Measurements from ENCODE around the gene HINT3. TPM values are rescaled to one million over a fixed set of nuclear protein-coding genes. Genes with fewer than 3 reads are reported as not detected.
"Not testable (repeated sequence)": the region's sequence is repeated elsewhere in the genome, so short reads cannot be mapped to it uniquely, and the experiment has no call there.

Gene HINT3
- total and polyA plus RNA-seq, 5 donors: 13.0 to 31.0 (median 27.9) TPM

DNA sequence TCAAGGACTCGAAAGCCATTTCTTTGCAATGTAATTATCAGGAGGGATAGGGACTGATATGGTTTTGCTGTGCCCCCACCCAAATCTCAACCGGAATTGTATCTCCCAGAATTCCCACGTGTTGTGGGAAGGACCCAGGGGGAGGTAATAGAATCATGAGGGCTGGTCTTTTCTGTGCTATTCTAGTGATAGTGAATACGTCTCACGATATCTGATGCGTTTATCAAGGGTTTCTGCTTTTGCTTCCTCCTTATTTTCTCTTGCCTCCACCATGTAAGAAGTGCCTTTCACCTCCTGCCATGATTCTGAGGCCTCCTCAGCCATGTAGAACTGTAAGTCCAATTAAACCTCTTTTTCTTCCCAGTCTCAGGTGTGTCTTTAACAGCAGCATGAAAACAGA is 5.9 kb upstream of the HINT3 start:
- 76% methylated on average over 6 of the region's 6 CpGs for WGBS
- H3K4me3 ChIP-seq (ENCODE audit: low read length): not testable (repeated sequence)

DNA sequence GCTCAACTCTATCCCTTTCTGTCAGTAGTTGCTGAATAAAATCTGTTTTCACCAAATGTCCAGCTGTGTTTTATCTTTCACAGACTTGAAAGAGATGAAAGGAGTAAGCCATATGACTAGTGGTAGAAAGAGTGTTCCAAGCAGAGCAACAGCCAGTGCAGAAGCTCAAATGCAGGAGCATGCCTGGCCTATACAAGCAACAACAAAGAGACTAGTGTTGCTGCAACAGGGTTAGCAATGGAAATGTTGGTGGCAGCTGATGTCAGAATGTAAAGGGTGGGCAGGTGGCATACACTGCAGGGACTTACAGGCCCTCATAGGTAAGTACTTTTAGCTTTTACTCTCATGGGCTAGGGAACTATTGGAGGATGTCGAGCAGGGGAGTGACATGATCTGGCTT is 5.2 kb upstream of the HINT3 start:
- Histone ChIP-seq H3K4me1 (ENCODE audit: control insufficient read depth, insufficient read depth, low read length) (no peaks in the 10 kb centered on the region), H3K9me3 (ENCODE audit: control insufficient read depth, low read length) (no peaks in the 10 kb centered on the region), H3K27ac (ENCODE audit: low read length) (no peak overlapping the region), H3K27me3 (ENCODE audit: control insufficient read depth, insufficient read depth) (no peaks in the 10 kb centered on the region), H3K4me3 (ENCODE audit: low read length) (no peak overlapping the region)
- WGBS: 66% methylated on average over 1 of the region's 1 CpG
- no peak for ATAC-seq
- DNase-seq: no peak
- intact Hi-C loops (cut with DNase I): loop anchor here in 3 of 4 donors (10.0 kb wide), 3 partner anchors 47 to 147 kb away; no protein-coding TSS in a partner anchor

More for the DNA sequence above, 5.9 kb upstream of the HINT3 start:
- not testable (repeated sequence) for H3K4me1 ChIP-seq (ENCODE audit: control insufficient read depth, insufficient read depth, low read length); H3K27ac ChIP-seq (ENCODE audit: low read length); H3K27me3 ChIP-seq (ENCODE audit: control insufficient read depth, insufficient read depth); ATAC-seq; H3K9me3 ChIP-seq (ENCODE audit: control insufficient read depth, low read length); DNase-seq
- intact Hi-C loops (cut with DNase I): loop anchor here in 3 of 4 donors (10.0 kb wide), 3 partner anchors 46 to 146 kb away; no protein-coding TSS in a partner anchor

DNA sequence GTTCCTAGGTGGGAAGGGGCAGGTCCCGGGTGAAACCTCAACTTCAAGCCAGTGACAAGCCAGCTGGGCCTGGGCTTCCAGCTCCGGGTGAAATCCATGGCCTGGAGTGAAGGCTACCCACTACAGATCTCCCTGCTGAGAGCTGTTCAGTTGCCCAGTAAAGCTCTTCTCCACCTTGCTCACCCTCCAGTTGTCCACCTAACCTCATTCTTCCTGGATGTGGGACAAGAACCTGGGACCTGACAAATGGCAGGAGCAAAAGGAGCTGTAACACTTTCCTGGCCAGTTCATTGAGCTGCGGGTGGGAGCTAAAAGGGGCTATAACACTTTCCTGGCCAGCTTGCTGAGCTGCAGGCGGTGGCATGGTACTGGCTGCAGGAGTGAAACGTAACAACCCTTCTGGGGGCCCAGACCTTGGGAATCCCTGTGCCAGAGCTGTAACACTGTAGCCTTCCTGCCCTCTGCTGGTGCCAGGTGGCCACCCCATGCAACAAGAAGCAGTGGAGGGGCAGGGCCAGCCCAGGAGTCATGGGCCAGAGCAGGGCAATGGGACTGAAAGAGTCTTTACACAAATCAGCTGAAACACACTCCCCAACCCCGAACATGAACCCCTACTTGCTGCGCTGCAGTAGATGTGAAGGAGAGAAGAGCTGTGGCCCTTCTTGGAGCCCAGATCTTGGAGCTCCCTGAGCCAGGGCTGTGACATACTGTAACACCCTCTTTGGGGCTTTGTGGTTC is 3.6 kb upstream of the HINT3 start:
- no peak for ATAC-seq
- H3K4me3 ChIP-seq (ENCODE audit: low read length): no peak overlapping the region
- peak in 1 of 3 donors; percentile 46 for DNase-seq
- 83% methylated on average over 7 of the region's 7 CpGs for WGBS
- no peak overlapping the region for H3K27ac ChIP-seq (ENCODE audit: low read length)
- H3K27me3 ChIP-seq (ENCODE audit: control insufficient read depth, insufficient read depth): no peaks in the 10 kb centered on the region
- H3K9me3 ChIP-seq (ENCODE audit: control insufficient read depth, low read length): no peaks in the 10 kb centered on the region
- intact Hi-C loops (cut with DNase I): loop anchor here in 3 of 4 donors (10.0 kb wide), 3 partner anchors 48 to 148 kb away; no protein-coding TSS in a partner anchor
- no peaks in the 10 kb centered on the region for H3K4me1 ChIP-seq (ENCODE audit: control insufficient read depth, insufficient read depth, low read length)

DNA sequence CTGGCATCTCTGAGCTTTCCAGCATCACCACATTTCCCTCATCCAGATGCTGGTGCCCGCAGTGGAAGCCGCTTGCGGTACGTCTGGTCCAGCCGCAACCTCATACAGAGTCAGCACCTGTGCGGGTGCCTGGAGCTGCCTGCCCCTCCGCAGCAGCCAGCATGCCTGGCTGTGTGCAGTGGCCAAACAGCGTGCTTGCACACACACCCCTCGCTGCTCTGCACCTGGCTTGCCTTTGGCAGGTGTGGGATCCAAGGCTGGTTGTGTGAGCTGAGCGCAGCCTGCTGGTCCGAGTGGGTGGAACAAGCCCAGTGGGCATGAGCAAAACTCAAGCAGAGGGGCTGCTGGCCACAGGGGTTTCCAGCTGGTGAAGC is 3.1 kb upstream of the HINT3 start:
- no peaks in the 10 kb centered on the region for H3K4me1 ChIP-seq (ENCODE audit: control insufficient read depth, insufficient read depth, low read length)
- intact Hi-C loops (cut with DNase I): loop anchor here in 3 of 4 donors (10.0 kb wide), 3 partner anchors 49 to 149 kb away; no protein-coding TSS in a partner anchor
- H3K27me3 ChIP-seq (ENCODE audit: control insufficient read depth, insufficient read depth): no peaks in the 10 kb centered on the region
- no peak for ATAC-seq
- DNase-seq: no peak
- no peaks in the 10 kb centered on the region for H3K9me3 ChIP-seq (ENCODE audit: control insufficient read depth, low read length)
- WGBS: 78% methylated on average over 11 of the region's 11 CpGs
- H3K27ac ChIP-seq (ENCODE audit: low read length): no peak overlapping the region
- H3K4me3 ChIP-seq (ENCODE audit: low read length): no peak overlapping the region

DNA sequence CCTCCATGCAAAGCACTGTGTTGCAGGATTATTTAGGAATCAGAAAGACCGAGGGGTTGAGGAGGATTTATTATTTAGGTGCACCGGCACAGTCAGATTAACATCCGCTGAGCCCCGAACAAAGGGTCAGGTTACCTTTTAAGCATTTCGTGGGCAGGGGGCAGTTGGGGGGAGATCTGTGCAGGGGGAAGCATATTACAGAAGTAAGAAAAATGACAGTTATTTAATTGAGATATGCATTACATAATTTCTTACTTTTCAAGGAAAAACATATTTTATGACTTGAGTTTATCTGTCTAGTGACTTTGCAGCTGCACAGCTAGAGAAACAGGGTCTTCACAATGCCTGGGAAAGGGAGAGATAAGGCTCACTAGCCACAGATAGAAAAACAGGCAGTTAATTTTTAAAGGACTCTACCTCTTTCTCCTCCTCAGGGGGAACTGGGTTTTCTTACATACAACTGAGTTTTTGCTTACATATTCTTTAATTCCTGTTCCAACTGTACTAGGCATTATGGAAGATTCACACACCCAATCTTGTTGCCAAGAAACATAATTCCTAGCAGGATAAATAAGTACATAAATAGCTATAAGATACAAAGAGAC is 1.7 kb upstream of the HINT3 start:
- Histone ChIP-seq H3K27ac (ENCODE audit: low read length) (no peak overlapping the region), H3K27me3 (ENCODE audit: control insufficient read depth, insufficient read depth) (no peaks in the 10 kb centered on the region), H3K9me3 (ENCODE audit: control insufficient read depth, low read length) (no peaks in the 10 kb centered on the region), H3K4me1 (ENCODE audit: control insufficient read depth, insufficient read depth, low read length) (peaks cover 2% of the 10 kb centered on the region), H3K4me3 (ENCODE audit: low read length) (no peak overlapping the region)
- no peak for DNase-seq
- intact Hi-C loops (cut with DNase I): loop anchor here (5.0 to 10.0 kb wide), 5 partner anchors 50 to 173 kb away; partner anchors contain the start of gene NCOA7 (in 1 of the 4)
- no peak for ATAC-seq
- 62% methylated on average over 5 of the region's 5 CpGs for WGBS

DNA sequence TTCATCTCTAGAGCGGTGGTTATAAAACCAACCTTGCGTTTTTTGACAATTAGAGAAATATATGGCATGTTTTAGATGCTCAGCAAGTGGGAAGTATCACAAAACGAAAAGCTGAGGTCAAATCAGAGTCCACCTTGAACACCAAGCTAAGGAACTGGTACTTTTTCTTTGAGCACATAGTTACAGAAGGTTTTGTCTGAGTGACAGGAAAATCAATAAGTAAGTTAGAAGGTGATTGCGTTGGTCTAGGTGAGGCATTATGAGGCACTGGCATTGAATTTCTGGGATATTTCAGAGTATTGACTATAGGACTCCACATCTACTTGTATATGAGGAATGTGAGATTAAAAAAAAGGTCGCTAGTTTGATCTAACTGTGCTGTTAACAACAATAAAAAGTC is 597 bp upstream of the HINT3 start:
- Histone ChIP-seq H3K27me3 (ENCODE audit: control insufficient read depth, insufficient read depth) (no peaks in the 10 kb centered on the region), H3K4me1 (ENCODE audit: control insufficient read depth, insufficient read depth, low read length) (peaks cover 2% of the 10 kb centered on the region), H3K4me3 (ENCODE audit: low read length) (peak overlapping the region; percentile 60), H3K27ac (ENCODE audit: low read length) (no peak overlapping the region), H3K9me3 (ENCODE audit: control insufficient read depth, low read length) (no peaks in the 10 kb centered on the region)
- ATAC-seq: no peak
- no peak for DNase-seq
- intact Hi-C loops (cut with DNase I): loop anchor here (5.0 to 10.0 kb wide), 5 partner anchors 51 to 174 kb away; partner anchors contain the start of gene NCOA7 (in 1 of the 4)
- 44% methylated on average over 5 of the region's 5 CpGs for WGBS

DNA sequence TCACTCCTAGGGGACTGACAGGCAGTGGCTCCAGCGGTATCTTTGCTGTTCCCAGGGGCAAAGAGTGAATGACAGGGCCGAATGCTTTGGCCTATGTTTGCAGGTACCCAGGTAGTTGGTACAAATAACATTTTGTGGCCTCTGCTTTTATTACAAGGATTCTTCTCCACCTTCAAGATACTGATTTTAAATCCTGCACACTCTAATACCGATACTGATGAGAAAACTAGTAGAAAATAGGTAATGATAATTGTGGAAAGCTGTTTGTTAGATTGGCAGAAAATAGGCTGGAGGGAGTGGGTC is 772 bp downstream of the HINT3 start:
- Histone ChIP-seq H3K9me3 (ENCODE audit: control insufficient read depth, low read length) (no peaks in the 10 kb centered on the region), H3K27me3 (ENCODE audit: control insufficient read depth, insufficient read depth) (no peaks in the 10 kb centered on the region), H3K27ac (ENCODE audit: low read length) (peak overlapping the region; percentile 74), H3K4me3 (ENCODE audit: low read length) (peak overlapping the region; percentile 60), H3K4me1 (ENCODE audit: control insufficient read depth, insufficient read depth, low read length) (peaks cover 2% of the 10 kb centered on the region)
- DNase-seq (no peak), ATAC-seq (no peak)
- 4% methylated on average over 3 of the region's 3 CpGs for WGBS
- intact Hi-C loops (cut with DNase I): loop anchor here (5.0 to 10.0 kb wide), 5 partner anchors 53 to 175 kb away; partner anchors contain the start of gene NCOA7 (in 1 of the 4)

DNA sequence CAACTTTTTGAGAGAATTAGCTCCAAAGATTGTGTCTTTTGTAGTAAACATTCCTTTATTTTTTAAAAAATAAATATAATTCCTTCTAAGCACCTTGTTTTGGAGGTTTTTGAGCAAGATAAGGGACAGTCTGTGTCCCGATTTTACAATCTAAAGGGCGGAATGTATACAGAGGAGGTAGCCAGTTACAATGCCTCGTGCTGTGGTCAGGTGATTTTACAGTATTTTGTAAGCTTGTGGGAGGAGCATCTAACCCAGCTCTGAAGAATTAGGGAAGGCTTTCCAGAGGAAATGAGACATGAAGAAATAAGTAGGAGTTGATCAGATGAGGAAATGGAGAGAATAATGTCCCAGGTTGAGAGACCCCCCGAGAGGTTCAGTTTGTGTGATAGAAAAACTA is 1.3 kb downstream of the HINT3 start:
- WGBS: 34% methylated on average over 4 of the region's 4 CpGs
- DNase-seq (no peak), ATAC-seq (peak; percentile 32 to 44)
- no peaks in the 10 kb centered on the region for H3K9me3 ChIP-seq (ENCODE audit: control insufficient read depth, low read length)
- peak overlapping the region; percentile 60 for H3K4me3 ChIP-seq (ENCODE audit: low read length)
- H3K27me3 ChIP-seq (ENCODE audit: control insufficient read depth, insufficient read depth): no peaks in the 10 kb centered on the region
- intact Hi-C loops (cut with DNase I): loop anchor here (5.0 to 10.0 kb wide), 5 partner anchors 53 to 176 kb away; partner anchors contain the start of gene NCOA7 (in 1 of the 4)
- peaks cover 2% of the 10 kb centered on the region for H3K4me1 ChIP-seq (ENCODE audit: control insufficient read depth, insufficient read depth, low read length)
- H3K27ac ChIP-seq (ENCODE audit: low read length): no peak overlapping the region

DNA sequence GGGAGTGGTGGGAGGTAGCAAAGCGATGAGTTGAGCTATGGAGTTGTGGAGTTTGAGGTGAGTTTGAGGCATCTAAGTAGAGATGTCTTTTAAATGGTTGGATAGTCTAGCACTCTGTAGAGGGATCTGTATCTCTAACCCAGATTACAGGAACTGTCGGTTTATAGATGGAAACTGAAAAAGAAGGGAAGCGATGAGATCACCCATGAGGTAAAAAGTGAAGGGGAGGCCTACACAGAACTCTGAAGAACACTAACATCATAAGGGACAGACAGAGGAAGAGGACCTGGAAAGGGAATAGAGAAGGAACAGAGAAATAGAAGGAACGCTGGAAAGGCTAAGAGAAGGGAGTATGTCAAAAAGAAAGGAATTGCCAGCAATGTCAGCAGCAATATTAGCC is 2.5 kb downstream of the HINT3 start:
- H3K4me1 ChIP-seq (ENCODE audit: control insufficient read depth, insufficient read depth, low read length): peaks cover 2% of the 10 kb centered on the region
- H3K27ac ChIP-seq (ENCODE audit: low read length): no peak overlapping the region
- DNase-seq: no peak
- no peak for ATAC-seq
- 90% methylated on average over 4 of the region's 4 CpGs for WGBS
- H3K4me3 ChIP-seq (ENCODE audit: low read length): no peak overlapping the region
- no peaks in the 10 kb centered on the region for H3K9me3 ChIP-seq (ENCODE audit: control insufficient read depth, low read length)
- H3K27me3 ChIP-seq (ENCODE audit: control insufficient read depth, insufficient read depth): no peaks in the 10 kb centered on the region
- intact Hi-C loops (cut with DNase I): loop anchor here (5.0 to 10.0 kb wide), 5 partner anchors 54 to 177 kb away; partner anchors contain the start of gene NCOA7 (in 1 of the 4)

DNA sequence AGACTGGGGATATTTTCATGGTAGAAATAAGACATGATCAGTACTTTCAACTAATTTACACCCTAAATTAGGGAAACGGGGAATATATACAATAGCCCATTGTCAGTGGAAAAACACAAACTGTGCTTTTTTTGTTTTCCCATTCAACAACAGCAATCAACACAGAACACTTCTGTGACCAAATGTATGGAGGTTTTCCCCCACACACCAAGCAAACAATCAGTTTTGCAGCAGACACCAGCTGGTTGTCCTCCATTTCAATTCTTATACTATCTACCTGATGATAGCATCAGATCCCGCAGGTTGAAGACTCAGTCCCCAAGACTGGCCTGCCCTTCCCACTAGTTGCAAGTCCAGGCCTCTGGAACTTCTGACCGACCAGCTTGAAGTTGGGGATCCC is 4.5 kb downstream of the HINT3 start:
- Histone ChIP-seq H3K4me3 (ENCODE audit: low read length) (no peak overlapping the region), H3K9me3 (ENCODE audit: control insufficient read depth, low read length) (no peaks in the 10 kb centered on the region), H3K27ac (ENCODE audit: low read length) (no peak overlapping the region), H3K27me3 (ENCODE audit: control insufficient read depth, insufficient read depth) (no peaks in the 10 kb centered on the region), H3K4me1 (ENCODE audit: control insufficient read depth, insufficient read depth, low read length) (peaks cover 2% of the 10 kb centered on the region)
- no peak for DNase-seq
- no peak for ATAC-seq
- intact Hi-C loops (cut with DNase I): loop anchor here in 1 of 4 donors (10.0 kb wide), 1 partner anchor 656 kb away; the partner anchor contains the start of gene HDDC2
- WGBS: 88% methylated on average over 3 of the region's 3 CpGs

DNA sequence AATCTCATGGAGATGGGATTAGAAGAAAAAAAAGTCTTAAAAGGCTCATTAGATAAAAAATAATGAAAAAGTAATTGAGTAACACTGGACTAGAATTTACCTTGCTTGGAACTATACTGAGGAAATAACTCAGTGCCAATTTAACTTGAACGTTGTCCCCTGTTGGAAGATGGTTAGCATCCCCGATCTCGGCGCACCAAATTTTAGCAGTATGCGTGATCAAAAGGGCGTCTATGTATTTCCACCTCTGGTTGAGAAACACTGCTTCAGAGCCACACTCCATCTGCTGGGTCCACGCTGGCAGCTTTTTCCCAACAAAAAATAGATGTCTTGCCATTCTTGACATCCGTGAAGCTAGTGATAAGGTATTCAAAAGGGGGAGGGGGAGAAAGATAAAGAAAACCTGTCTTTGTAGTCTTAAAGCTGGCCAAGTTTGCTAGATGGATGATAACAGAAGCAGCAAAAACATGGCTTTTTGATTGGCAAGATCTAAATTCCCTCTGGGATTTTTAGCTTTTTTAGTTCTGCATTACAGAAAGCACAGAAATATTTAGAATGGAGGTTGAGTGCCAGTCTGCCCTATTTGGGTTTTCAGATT is 6.4 kb downstream of the HINT3 start:
- no peak for DNase-seq
- Histone ChIP-seq H3K9me3 (ENCODE audit: control insufficient read depth, low read length) (no peaks in the 10 kb centered on the region), H3K27me3 (ENCODE audit: control insufficient read depth, insufficient read depth) (no peaks in the 10 kb centered on the region), H3K4me3 (ENCODE audit: low read length) (no peak overlapping the region), H3K27ac (ENCODE audit: low read length) (no peak overlapping the region), H3K4me1 (ENCODE audit: control insufficient read depth, insufficient read depth, low read length) (peaks cover 2% of the 10 kb centered on the region)
- ATAC-seq: no peak
- intact Hi-C loops (cut with DNase I): loop anchor here in 1 of 4 donors (10.0 kb wide), 1 partner anchor 658 kb away; the partner anchor contains the start of gene HDDC2
- 74% methylated on average over 8 of the region's 8 CpGs for WGBS
